ACC112 (cell line): ENCODE data around the gene ADO.
A peak's percentile ranks its signal among the peaks of the same experiment; 100 is the strongest.

Experiments used
- H2AFZ ChIP-seq: fragments of 200-600 bp; sonication (generic); one replicate; pipeline ENCODE4 v1.6.0; 2017; ENCODE audit warnings: antibody characterized with exemption, low read length; ENCODE audit not compliant: unreplicated experiment
- H3K27ac ChIP-seq: fragments of 200-600 bp; sonication (generic); 2 replicates; pipeline ENCODE4 v1.5.1; 2014; ENCODE audit warnings: low read depth, mild to moderate bottlenecking, antibody characterized with exemption, low read length, moderate library complexity
- H3K27me3 ChIP-seq: fragments of 200-600 bp; sonication (generic); 2 replicates; pipeline ENCODE4 v1.6.1; 2014; ENCODE audit warnings: mild to moderate bottlenecking, antibody characterized with exemption, low read length, moderate library complexity, mixed read lengths; ENCODE audit not compliant: insufficient read depth
- H3K36me3 ChIP-seq: fragments of 200-600 bp; sonication (generic); 2 replicates; pipeline ENCODE4 v1.6.1; 2016; ENCODE audit warnings: mild to moderate bottlenecking, antibody characterized with exemption, low read length, moderate library complexity, mixed read lengths; ENCODE audit not compliant: insufficient read depth
- H3K4me1 ChIP-seq: fragments of 200-600 bp; sonication (generic); one replicate; pipeline ENCODE4 v1.6.1; 2016; ENCODE audit warnings: low read length, mixed read lengths; ENCODE audit not compliant: insufficient read depth, unreplicated experiment, control insufficient read depth
- H3K4me3 ChIP-seq: fragments of 200-600 bp; sonication (generic); 2 replicates; pipeline ENCODE4 v1.5.1; 2014; ENCODE audit warnings: mild to moderate bottlenecking, low read depth, low read length
- H3K79me2 ChIP-seq: fragments of 200-600 bp; sonication (generic); one replicate; pipeline ENCODE4 v1.6.0; 2016; ENCODE audit warnings: low read length; ENCODE audit not compliant: control insufficient read depth, unreplicated experiment, insufficient read depth

The ADO gene

GRCh38 chr10:62818426-62819011, 14.0 kb downstream of the ADO start:
- Histone ChIP-seq H3K4me3 (peak overlapping the region; percentile 81), H2AFZ (peak overlapping the region; percentile 65), H3K36me3 (no peaks in the 10 kb centered on the region), H3K27me3 (peaks cover 50% of the 10 kb centered on the region), H3K27ac (no peak overlapping the region), H3K4me1 (peaks cover 5% of the 10 kb centered on the region), H3K79me2 (no peaks in the 10 kb centered on the region)

DNA sequence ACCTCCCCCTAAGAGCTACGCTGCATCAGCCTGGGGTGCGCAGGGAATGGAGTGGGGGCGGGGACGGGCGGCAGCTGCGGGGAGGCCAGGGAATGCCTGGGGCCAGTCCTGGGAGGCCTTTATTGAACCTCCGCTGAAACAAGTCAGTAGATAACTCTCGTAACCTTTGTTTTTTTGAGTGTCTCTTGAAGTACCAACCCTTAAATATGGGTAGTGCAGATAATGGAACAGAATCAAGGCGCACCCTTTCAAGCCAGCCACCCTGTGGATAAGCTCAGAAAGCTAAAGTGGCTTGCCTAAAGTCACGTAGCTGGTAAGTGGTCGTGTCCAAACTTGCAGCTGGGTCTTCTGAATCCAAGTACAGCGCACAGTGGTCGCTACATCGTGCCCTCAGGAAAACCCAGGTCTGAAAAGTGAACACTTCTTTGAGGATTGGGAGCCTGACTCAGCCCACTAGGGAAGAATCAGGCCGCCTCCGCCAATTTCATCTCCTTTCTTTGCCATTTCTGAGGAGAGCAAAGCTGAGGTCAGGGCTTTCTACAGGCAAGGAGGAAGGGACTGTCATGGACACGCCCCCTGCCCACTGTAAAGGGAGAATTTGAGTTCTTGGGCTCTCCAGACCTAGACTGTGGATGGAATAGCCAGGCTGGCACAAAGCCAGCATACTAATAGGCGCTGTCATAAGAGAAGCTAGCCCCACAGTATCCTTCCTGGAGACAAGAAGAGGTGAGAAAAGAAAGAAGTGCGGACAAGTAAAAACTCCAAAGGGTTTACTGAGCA, 14.8 kb downstream of the ADO start:
- H3K4me3 ChIP-seq: peak overlapping the region; percentile 81
- H3K36me3 ChIP-seq: no peaks in the 10 kb centered on the region
- no peaks in the 10 kb centered on the region for H3K79me2 ChIP-seq
- no peak overlapping the region for H2AFZ ChIP-seq
- no peak overlapping the region for H3K27ac ChIP-seq
- peaks cover 5% of the 10 kb centered on the region for H3K4me1 ChIP-seq
- peaks cover 45% of the 10 kb centered on the region for H3K27me3 ChIP-seq

DNA sequence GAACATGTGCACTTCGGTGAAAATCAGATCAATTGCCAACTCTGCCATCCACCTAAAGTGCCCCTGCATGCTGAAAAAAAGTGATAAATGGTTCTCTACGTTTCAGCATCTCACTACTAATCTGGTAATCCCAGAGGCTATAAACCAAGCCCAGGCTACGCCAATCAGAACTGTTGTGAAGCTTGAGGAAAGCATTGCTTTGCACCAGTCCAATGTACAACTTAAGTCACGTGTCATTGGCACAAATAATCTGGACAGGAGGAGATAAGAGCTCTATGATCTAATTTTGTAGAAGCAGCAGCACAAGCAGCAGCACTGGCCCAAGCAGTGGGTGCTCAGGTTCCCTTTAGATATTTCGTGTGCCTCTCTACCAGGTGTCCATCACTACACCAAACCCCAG, 16.1 kb downstream of the ADO start:
- no peaks in the 10 kb centered on the region for H3K36me3 ChIP-seq
- peaks cover 32% of the 10 kb centered on the region for H3K27me3 ChIP-seq
- H3K79me2 ChIP-seq: no peaks in the 10 kb centered on the region
- H3K27ac ChIP-seq: no peak overlapping the region
- no peak overlapping the region for H3K4me3 ChIP-seq
- H3K4me1 ChIP-seq: peaks cover 4% of the 10 kb centered on the region
- H2AFZ ChIP-seq: no peak overlapping the region

GRCh38 chr10:62826273-62826672, 21.8 kb downstream of the ADO start:
- Histone ChIP-seq H3K4me1 (no peaks in the 10 kb centered on the region), H3K36me3 (no peaks in the 10 kb centered on the region), H3K27me3 (0 out of 2 replicates have a peak, but pooled peaks cover 3% of the 10 kb centered on the region), H3K4me3 (no peak overlapping the region), H2AFZ (no peak overlapping the region), H3K27ac (no peak overlapping the region), H3K79me2 (no peaks in the 10 kb centered on the region)

GRCh38 chr10:62829622-62830021, 25.1 kb downstream of the ADO start:
- Histone ChIP-seq H3K27me3 (no peaks in the 10 kb centered on the region), H3K4me1 (peaks cover 3% of the 10 kb centered on the region), H2AFZ (no peak overlapping the region), H3K36me3 (no peaks in the 10 kb centered on the region), H3K27ac (no peak overlapping the region), H3K4me3 (no peak overlapping the region), H3K79me2 (no peaks in the 10 kb centered on the region)

DNA sequence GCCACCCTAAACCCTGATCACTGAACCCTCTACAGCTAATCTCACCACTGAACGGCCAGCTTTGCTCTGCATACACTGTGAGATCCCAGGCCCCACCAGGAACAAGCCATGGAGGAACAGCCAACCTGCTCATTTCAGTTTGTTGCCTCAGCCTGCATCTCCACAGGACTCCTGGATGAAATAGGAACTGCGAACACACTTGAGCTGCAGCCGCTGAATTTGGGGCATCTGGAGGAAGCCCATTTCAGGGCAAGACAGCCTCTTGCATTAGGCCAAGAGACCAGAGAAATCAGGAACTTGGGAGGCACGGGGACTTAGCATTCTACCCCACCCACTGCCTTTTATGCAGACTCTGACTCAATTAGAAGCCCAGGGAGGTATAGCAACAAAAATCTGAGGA, 26.2 kb downstream of the ADO start:
- no peaks in the 10 kb centered on the region for H3K79me2 ChIP-seq
- H3K27me3 ChIP-seq: no peaks in the 10 kb centered on the region
- peaks cover 3% of the 10 kb centered on the region for H3K4me1 ChIP-seq
- H3K27ac ChIP-seq: no peak overlapping the region
- H3K36me3 ChIP-seq: no peaks in the 10 kb centered on the region
- no peak overlapping the region for H2AFZ ChIP-seq
- H3K4me3 ChIP-seq: no peak overlapping the region

DNA sequence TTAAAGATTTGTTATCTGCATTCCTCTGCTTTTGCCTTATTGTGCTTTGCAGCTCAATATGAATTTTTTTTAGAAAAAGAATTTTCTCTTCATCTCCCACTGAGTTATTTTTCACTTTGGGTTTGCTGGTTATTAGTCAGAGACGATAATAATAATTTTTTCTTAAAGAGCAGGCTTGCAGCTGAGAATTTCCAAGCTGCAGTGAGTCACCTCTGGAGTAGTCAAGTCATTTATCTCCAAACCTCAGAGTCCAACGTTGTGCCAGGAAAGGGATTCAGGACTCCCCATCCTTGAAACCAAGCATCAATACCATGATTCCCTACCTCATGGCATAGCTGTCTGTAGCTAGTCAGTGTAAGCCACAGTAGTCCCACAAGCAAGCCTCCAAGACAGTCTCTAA, 26.8 kb downstream of the ADO start:
- Histone ChIP-seq H3K36me3 (no peaks in the 10 kb centered on the region), H3K27me3 (no peaks in the 10 kb centered on the region), H3K79me2 (no peaks in the 10 kb centered on the region), H3K4me1 (peaks cover 3% of the 10 kb centered on the region), H3K27ac (no peak overlapping the region), H3K4me3 (no peak overlapping the region), H2AFZ (no peak overlapping the region)

DNA sequence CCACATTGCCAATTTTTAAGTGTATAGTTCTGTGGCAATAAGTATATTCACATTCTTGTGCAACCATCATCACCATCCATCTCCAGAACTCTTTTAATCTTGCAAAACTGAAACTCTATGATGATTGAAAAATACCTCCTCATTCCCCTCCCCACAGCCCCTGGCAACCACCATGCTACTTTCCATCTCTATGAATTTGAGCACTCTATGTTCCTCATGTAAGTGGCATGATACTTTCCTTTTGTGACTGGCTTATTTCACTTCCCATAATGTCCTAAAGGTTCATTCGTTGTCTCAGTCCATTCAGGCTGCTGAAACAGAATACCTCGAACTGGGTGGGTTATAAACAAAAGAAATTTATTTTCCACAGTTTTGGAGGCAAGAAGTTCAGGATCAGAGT, 35.1 kb downstream of the ADO start:
- H3K27me3 ChIP-seq: peaks cover 35% of the 10 kb centered on the region
- H3K27ac ChIP-seq: no peak overlapping the region
- H3K79me2 ChIP-seq: no peaks in the 10 kb centered on the region
- no peaks in the 10 kb centered on the region for H3K4me1 ChIP-seq
- H3K36me3 ChIP-seq: no peaks in the 10 kb centered on the region
- no peak overlapping the region for H2AFZ ChIP-seq
- no peak overlapping the region for H3K4me3 ChIP-seq

DNA sequence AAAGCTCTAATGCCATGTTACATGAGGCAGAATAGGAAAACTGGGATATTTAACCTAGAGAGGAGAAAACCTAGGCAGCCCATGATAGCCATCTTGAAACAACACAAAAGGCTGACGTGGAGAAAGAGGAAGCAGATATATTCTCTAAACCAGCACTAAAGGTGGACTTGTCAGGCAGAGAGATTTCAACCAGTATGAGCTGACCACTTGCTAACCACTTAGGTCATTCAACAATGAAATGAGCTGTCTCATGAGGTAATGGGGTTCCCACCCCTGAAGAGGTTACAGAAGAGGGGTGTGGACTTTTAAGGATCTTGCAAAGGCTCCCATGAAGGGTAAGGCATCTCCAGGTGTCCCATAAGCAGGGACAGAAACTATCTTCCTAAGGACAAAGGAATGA, 38.5 kb downstream of the ADO start:
- H3K27ac ChIP-seq: no peak overlapping the region
- no peaks in the 10 kb centered on the region for H3K4me1 ChIP-seq
- peaks cover 60% of the 10 kb centered on the region for H3K27me3 ChIP-seq
- H3K36me3 ChIP-seq: no peaks in the 10 kb centered on the region
- H3K4me3 ChIP-seq: no peak overlapping the region
- H2AFZ ChIP-seq: no peak overlapping the region
- H3K79me2 ChIP-seq: no peaks in the 10 kb centered on the region

DNA sequence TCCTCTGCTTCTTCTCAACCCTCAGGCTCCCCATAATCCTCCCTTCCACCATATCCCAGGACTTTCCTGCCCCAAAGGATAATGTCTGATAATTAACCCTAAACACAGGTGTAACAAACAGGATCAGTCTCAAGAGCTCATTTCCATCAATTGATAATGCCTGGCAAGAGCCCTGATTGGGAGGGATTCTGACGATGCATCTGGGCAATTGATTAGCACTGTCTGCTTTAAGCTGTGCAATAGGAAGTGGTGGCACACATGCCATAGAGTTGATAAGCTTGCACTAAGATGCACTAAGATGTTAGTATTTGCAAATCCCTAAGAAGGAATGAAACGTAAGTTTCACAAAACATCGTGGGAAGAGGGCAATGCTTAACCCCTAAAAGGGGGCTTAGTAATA, 39.1 kb downstream of the ADO start:
- no peaks in the 10 kb centered on the region for H3K79me2 ChIP-seq
- H3K4me1 ChIP-seq: no peaks in the 10 kb centered on the region
- no peaks in the 10 kb centered on the region for H3K36me3 ChIP-seq
- H3K27ac ChIP-seq: no peak overlapping the region
- H2AFZ ChIP-seq: no peak overlapping the region
- H3K27me3 ChIP-seq: peaks cover 60% of the 10 kb centered on the region
- H3K4me3 ChIP-seq: no peak overlapping the region
